HepG2 (cell line): ENCODE measurements around the gene BUB1B. TPM values are rescaled to one million over a fixed set of nuclear protein-coding genes. Genes with fewer than 3 reads are reported as not detected.

Experiments used
- ATAC-seq: fragments of 200-7000 bp; cut with Tn5 transposase; 3 replicates; pipeline ENCODE4 v1.9.1; 2020; ENCODE audit warnings: mild to moderate bottlenecking, moderate library complexity
- BruUV-seq: library from RNA; stranded (reverse); fragments of 400-500 nt; replicated peaks from 2 replicates; lab custom pipeline; 2021; lab: Mats Ljungman, UMichigan
- CTCF ChIA-PET: fragments of 300-600 bp; formaldehyde crosslinking; extraction: SDS; loops from one replicate; lab custom pipeline; 2021; ENCODE audit warnings: low total read pairs, inconsistent platforms, low intra/inter-chr PET ratio; lab: Yijun Ruan, JAX
- POLR2A ChIA-PET: fragments of 350-600 bp; sonication (Branson Sonifier 250); formaldehyde crosslinking; loops from one replicate; lab custom pipeline; 2020; ENCODE audit warnings: antibody characterized with exemption, inconsistent platforms; lab: Yijun Ruan, JAX
- DNase-seq: peaks from one replicate; pipeline ENCODE4 v3.0.0-alpha.2; 2015; ENCODE audit warnings: low spot score
- FAIRE-seq: peaks from 3 replicates; lab custom pipeline; 2011; peaks lifted over from hg19 to GRCh38; lab: Jason Lieb, UNC
- H2AFZ ChIP-seq: one replicate; pipeline ENCODE4 v1.6.1; 2011; ENCODE audit warnings: low read length, inconsistent platforms
- H3K27ac ChIP-seq: fragments of 300-600 bp; 3 replicates; pipeline ENCODE4 v1.8.0; 2011; ENCODE audit warnings: mixed run types, mild to moderate bottlenecking, mixed read lengths, low read length, inconsistent platforms; ENCODE audit not compliant: insufficient read depth; ENCODE audit errors: extremely low read length
- H3K27me3 ChIP-seq, 2 experiments: fragments of 200-600 bp in 1 of 2; 2 replicates in 1 of 2; 3 replicates in 1 of 2; pipeline versions ENCODE4 v1.6.0 to v1.8.0; 2011; ENCODE audit warnings: low read length in 2 of 2, mild to moderate bottlenecking in 2 of 2, moderate library complexity in 2 of 2, inconsistent platforms in 1 of 2; ENCODE audit not compliant: insufficient read depth in 2 of 2, control insufficient read depth in 1 of 2
- H3K36me3 ChIP-seq, 2 experiments: fragments of 200-600 bp in 1 of 2; replicated peaks in 1 of 2; 2 replicates in 1 of 2; 3 replicates in 1 of 2; pipeline versions ENCODE4 v1.5.1 to v1.8.0; 2011; ENCODE audit warnings: low read length in 2 of 2, inconsistent platforms in 1 of 2; ENCODE audit not compliant: insufficient read depth in 2 of 2, control insufficient read depth in 1 of 2
- H3K4me1 ChIP-seq: 2 replicates; pipeline ENCODE4 v1.5.1; 2012; ENCODE audit warnings: low read length, inconsistent platforms; ENCODE audit not compliant: insufficient read depth
- H3K4me2 ChIP-seq: 2 replicates; pipeline ENCODE4 v1.6.0; 2011; ENCODE audit warnings: low read depth, low read length, inconsistent platforms
- H3K4me3 ChIP-seq, 3 experiments: fragments of 200-600 bp in 1 of 3; sonication (generic), shearing (Covaris generic) in 1 of 3; replicated peaks in 1 of 3; 2 replicates each; pipeline ENCODE4 v1.5.1; 2011 to 2016; ENCODE audit warnings: low read length in 3 of 3, inconsistent platforms in 2 of 3, low read depth in 2 of 3, mild to moderate bottlenecking in 2 of 3, control low read depth in 1 of 3, mixed read lengths in 1 of 3; ENCODE audit not compliant: insufficient read depth in 1 of 3
- H3K79me2 ChIP-seq: one replicate; pipeline ENCODE4 v1.6.1; 2011; ENCODE audit warnings: low read length, inconsistent platforms; ENCODE audit not compliant: insufficient read depth
- H3K9ac ChIP-seq: 2 replicates; pipeline ENCODE4 v1.6.0; 2011; ENCODE audit warnings: mild to moderate bottlenecking, low read depth, low read length, inconsistent platforms; ENCODE audit not compliant: insufficient read depth
- H3K9me3 ChIP-seq: 2 replicates; pipeline ENCODE4 v1.5.1; 2012; ENCODE audit warnings: mild to moderate bottlenecking, low read length
- H4K20me1 ChIP-seq: 2 replicates; pipeline ENCODE4 v1.6.0; 2011; ENCODE audit warnings: inconsistent platforms, mild to moderate bottlenecking, low read length, moderate library complexity; ENCODE audit not compliant: insufficient read depth
- DNMT1 ChIP-seq: sonication (generic); formaldehyde crosslinking; IDR thresholded peaks from 2 replicates; pipeline ENCODE4 v1.5.1; 2020; ENCODE audit warnings: mild to moderate bottlenecking, missing genetic modification reagents
- FOSL2 ChIP-seq: sonication (generic); formaldehyde crosslinking; IDR thresholded peaks from 2 replicates; pipeline ENCODE4 v1.4.0; 2020; ENCODE audit warnings: missing genetic modification reagents
- PHF21A ChIP-seq: sonication (generic); formaldehyde crosslinking; IDR thresholded peaks from 2 replicates; pipeline ENCODE4 v1.5.0; 2020; ENCODE audit warnings: mild to moderate bottlenecking, missing genetic modification reagents
- ZNF777 ChIP-seq: sonication (generic); formaldehyde crosslinking; IDR thresholded peaks from 2 replicates; pipeline ENCODE4 v1.4.0; 2020; ENCODE audit warnings: missing genetic modification reagents
- WGBS: methylation state at CpG from one replicate; pipeline ENCODE4 v1.1.6; 2017; ENCODE audit warnings: low lambda C conversion rate; 5-methylcytosine and 5-hydroxymethylcytosine counted together
- in situ Hi-C: cut with HindIII; loops from 2 replicates; pipeline ENCODE4 v1.10.0; 2017; ENCODE audit warnings: low pct_unique_long_range_greater_than_20kb; ENCODE audit not compliant: extremely low pct_ligation_motif_present
- intact Hi-C: fragments of 100-400 bp; cut with micrococcal nuclease; formaldehyde crosslinking; loops from one replicate; pipeline ENCODE4 v1.10.0; 2022; ENCODE audit not compliant: unreplicated experiment
- polyA plus RNA-seq, 8 experiments: library from polyadenylated mRNA; depleted of rRNA in 3 of 8; stranded (reverse) in 7 of 8; unstranded in 1 of 8; fragments of >200 nt; fragmentation: Illumina TruSeq in 4 of 8; extraction: Trizol in 4 of 8; gene quantifications; 2 replicates each; pipeline versions ENCODE4 v1.2.1 to v1.2.3, GENCODE V29; 2011 to 2016; ENCODE audit warnings: low read depth in 4 of 8, missing spikeins in 1 of 8, mixed read lengths in 1 of 8; ENCODE audit not compliant: insufficient read depth in 1 of 8
- total RNA-seq, 5 experiments: library from RNA; depleted of rRNA; stranded (reverse); fragments of >200 nt; fragmentation: Illumina TruSeq; extraction: Trizol; gene quantifications; 2 replicates each; pipeline ENCODE4 v1.2.3, GENCODE V29; 2016; ENCODE audit warnings: low read depth in 1 of 5
- TF ChIP-seq, protein P1 (sequence below): sonication (generic); formaldehyde crosslinking; conservative IDR thresholded peaks from 2 replicates; pipeline ENCODE4 v1.4.0; 2020; ENCODE audit warnings: missing genetic modification reagents
- TF ChIP-seq, protein P2 (sequence below): sonication (generic); formaldehyde crosslinking; IDR thresholded peaks from 2 replicates; pipeline ENCODE4 v1.4.0; 2020; ENCODE audit warnings: mild to moderate bottlenecking, missing genetic modification reagents

The BUB1B gene
- total and polyA plus RNA-seq, 2 of the 13 experiments (the other 11 are each of a cell fraction or from before 2014, with no cell fraction given), result 26.2 to 63.5 TPM

DNA sequence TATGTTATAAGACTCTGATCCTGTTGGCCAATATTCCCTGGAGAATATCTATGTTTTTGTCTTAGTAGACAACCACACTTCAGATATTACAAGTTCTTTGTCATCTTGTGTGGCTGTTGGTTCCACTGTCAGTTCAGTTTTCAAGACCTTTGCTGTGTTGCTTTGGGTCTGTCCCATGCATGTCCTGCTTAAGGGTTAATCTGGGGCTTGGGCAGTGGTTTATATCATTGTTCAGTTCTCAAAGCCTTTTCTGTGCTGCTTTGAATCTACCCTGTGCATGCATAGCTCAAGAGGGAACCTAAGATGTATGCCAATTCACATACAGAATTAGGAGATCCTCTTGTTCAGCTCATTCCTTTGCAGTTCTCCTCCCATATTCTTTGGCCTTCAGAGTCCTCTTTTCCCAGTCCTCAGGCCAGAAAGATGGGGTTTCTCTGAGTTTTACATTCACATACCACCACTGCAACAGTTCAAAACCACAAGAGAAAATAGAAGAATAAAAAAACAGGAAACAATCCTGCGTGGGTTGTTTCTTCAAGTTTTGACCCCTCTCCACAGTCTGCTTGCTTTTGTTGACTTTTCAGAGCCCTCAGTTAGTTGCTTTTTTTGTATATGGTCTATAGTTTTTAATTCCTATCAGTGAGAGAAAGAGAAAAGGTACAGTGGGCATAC lies 21.6 kb downstream of the BUB1B start (continued):
- TF ChIP-seq, protein P1, sequence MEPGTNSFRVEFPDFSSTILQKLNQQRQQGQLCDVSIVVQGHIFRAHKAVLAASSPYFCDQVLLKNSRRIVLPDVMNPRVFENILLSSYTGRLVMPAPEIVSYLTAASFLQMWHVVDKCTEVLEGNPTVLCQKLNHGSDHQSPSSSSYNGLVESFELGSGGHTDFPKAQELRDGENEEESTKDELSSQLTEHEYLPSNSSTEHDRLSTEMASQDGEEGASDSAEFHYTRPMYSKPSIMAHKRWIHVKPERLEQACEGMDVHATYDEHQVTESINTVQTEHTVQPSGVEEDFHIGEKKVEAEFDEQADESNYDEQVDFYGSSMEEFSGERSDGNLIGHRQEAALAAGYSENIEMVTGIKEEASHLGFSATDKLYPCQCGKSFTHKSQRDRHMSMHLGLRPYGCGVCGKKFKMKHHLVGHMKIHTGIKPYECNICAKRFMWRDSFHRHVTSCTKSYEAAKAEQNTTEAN (CRISPR knock-in tag), result no peak
- TF ChIP-seq, protein P2, sequence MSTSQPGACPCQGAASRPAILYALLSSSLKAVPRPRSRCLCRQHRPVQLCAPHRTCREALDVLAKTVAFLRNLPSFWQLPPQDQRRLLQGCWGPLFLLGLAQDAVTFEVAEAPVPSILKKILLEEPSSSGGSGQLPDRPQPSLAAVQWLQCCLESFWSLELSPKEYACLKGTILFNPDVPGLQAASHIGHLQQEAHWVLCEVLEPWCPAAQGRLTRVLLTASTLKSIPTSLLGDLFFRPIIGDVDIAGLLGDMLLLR (CRISPR knock-in tag), result no peak
- no peak for TF ChIP-seq FOSL2 (CRISPR knock-in tag)
- TF ChIP-seq DNMT1, result no peak

DNA sequence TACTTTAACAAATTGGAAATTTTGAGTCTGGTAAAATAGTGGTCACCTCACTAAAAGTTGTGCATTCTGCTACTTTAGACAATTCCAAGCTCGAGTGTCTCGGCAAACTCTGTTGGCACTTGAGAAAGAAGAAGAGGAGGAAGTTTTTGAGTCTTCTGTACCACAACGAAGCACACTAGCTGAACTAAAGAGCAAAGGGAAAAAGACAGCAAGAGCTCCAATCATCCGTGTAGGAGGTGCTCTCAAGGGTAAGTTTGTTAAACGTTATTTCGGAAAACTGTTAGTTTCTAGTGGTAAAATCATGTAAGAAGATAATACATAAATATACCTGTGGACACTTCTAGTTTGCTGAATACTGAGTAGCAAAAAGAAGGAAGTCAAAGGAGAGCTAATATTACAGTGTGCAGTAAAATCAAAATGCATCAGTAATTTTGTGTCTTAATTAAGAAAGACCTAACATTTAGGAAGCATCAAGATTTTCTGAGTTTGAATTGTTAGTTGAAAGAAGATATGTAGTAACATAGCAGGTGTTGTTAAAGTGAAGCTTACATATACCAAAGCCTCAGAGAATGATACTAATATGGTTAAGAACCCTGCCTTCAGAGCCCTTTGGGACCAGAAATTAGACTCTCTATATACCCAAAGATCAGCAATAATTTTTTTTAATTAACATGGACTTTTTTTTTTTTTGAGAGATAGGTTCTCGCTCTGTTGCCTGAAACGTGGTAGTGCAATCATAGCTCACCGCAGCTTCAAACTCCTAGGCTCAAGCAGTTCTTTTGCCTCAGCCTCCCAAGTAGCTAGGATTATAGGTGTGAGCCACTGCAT lies 23.0 kb downstream of the BUB1B start:
- ATAC-seq, result no peak
- WGBS, result 96% methylated on average over 9 of the region's 9 CpGs

More for the DNA sequence above, 23.0 kb downstream of the BUB1B start:
- no peaks in the 10 kb centered on the region for H3K9me3 ChIP-seq
- no TSS peak for BruUV-seq
- H2AFZ ChIP-seq, result no peak overlapping the region
- H4K20me1 ChIP-seq, result no peaks in the 10 kb centered on the region
- DNase-seq (no peak), FAIRE-seq (no peak)
- ChIA-PET CTCF (no interaction called here), POLR2A (no interaction called here)
- H3K9ac ChIP-seq, result no peak overlapping the region
- in situ Hi-C loops, result no loop called here
- no peak overlapping the region for H3K4me2 ChIP-seq
- no peaks in the 10 kb centered on the region for H3K27me3 ChIP-seq
- H3K4me1 ChIP-seq, result no peaks in the 10 kb centered on the region
- no peaks in the 10 kb centered on the region for H3K79me2 ChIP-seq
- H3K27ac ChIP-seq, result no peak overlapping the region
- no peak overlapping the region for H3K4me3 ChIP-seq
- H3K36me3 ChIP-seq, result peaks cover 6 to 48% of the 10 kb centered on the region in 2 experiments
- no peak for TF ChIP-seq ZNF777 (CRISPR knock-in tag)
- TF ChIP-seq PHF21A, result no peak
- intact Hi-C loops, result no loop called here
